C4-2B (cell line): ENCODE measurements around the gene NPHP4.

ENCODE experiments used
- CTCF ChIP-seq: fragments of 450-650 bp; conservative IDR thresholded peaks from 2 replicates; pipeline ENCODE4 v1.5.1; 2017; ENCODE audit warnings: mild to moderate bottlenecking
- ZFX ChIP-seq: fragments of 450-650 bp; IDR thresholded peaks from 2 replicates; pipeline ENCODE4 v1.6.1; 2017

- no peak for TF ChIP-seq CTCF
- TF ChIP-seq ZFX: no peak
Observed at GRCh38 chr1:5906966-5907365, 85.3 kb downstream of the NPHP4 start.
